ENCODE data around the gene TRIO.

Gene TRIO

DNA sequence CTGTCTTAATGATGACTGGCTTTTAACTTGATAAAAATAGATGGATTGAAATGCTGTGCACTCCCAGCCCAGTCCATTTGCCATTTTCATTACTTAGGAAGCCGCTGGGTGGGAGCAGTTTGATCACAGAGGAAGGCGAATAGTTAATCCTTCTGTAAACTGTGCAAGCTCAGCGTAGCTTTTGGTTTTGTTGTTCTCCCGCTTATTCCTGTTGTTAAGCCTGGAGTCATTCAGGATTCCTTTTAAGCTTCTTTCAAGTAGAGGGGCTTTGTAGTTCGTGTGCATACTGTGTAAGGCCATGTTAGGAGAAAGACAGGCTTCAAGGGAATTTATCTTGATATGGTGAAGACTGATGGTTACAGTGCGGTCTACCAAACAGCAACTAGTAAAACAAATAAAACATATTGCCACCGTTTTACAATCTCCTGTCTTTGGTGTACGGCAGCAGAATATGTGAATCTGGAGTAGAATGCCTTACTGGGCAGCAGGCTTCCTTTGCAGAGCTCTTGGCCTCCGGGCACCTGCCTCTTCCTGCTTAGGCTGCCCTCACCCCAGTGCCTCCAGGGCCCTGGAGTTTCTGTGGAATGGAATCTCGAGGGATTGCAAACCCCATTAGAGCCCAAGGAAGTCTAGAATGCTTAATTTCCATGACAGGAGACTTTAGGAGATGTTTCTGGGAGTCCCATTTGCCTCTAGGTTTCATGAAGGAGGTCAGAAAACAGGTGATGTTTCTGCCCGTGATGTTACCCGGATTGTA, 141.4 kb downstream of the TRIO start:
- in situ Hi-C loops (cut with HindIII; ENCODE audit: low pct_ligation_motif_present, low pct_unique_long_range_greater_than_20kb, low sequenced_read_pairs) = loop anchor here (25.0 kb wide), 1 partner anchor 297 kb away; no protein-coding TSS in a partner anchor
- no peak for DNase-seq

DNA sequence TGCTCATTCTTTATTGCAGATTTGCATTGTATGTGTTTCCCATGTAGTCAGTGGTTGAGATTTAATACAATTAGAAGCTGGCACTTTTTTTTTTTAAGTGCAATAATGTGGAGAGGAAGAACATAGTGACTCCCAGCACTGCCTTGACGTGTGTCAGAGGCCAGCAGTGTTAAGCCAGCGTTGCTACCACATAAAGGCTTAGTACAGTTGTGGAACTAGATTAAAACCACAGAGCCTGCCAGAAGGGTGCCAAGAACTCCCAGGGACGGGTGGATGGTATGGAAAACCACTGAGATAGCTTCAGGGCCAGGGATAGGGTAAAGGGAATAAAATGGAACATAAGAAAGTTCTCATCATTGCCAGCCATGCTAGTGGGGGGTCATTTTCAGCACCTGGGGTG, 142.9 kb downstream of the TRIO start:
- DNase-seq = no peak
- in situ Hi-C loops (cut with HindIII; ENCODE audit: low pct_ligation_motif_present, low pct_unique_long_range_greater_than_20kb, low sequenced_read_pairs) = loop anchor here (25.0 kb wide), 1 partner anchor 299 kb away; no protein-coding TSS in a partner anchor

DNA sequence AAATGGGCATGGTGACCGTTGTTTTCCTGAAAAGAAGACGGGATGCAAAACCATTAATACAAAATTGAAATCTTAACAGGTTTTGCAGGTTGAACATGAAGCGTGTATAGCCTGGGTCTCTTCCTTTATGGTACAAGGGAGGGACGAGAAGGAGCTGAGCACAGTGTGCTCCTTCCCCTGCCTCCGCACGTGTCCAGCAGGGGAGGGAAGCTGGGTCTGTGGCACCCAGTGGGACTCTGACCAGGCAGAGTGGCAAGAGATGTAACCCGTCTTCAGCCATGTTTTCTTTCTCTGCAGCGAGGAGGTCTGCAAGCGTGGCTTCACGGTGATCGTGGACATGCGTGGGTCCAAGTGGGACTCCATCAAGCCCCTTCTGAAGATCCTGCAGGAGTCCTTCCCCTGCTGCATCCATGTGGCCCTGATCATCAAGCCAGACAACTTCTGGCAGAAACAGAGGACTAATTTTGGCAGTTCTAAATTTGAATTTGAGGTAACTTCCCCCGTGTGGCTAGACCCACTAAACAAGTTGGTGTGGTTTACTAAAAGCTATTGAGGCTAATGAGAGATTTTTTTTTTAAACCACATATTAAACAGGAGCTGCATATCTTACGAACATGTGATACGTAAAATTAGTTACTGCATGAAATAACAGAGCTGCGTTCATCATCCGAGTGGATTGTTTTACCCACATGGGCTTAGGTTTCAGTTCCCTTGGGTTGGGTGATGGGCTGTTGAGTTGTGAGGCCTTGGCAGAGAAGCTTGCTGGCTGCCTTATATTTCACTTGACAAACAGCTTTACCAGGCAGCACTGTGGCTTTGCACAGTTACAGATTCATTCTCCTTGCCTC, 143.7 kb downstream of the TRIO start:
- in situ Hi-C loops (cut with HindIII; ENCODE audit: low pct_ligation_motif_present, low pct_unique_long_range_greater_than_20kb, low sequenced_read_pairs) = loop anchor here (25.0 kb wide), 1 partner anchor 299 kb away; no protein-coding TSS in a partner anchor
- no peak for DNase-seq

DNA sequence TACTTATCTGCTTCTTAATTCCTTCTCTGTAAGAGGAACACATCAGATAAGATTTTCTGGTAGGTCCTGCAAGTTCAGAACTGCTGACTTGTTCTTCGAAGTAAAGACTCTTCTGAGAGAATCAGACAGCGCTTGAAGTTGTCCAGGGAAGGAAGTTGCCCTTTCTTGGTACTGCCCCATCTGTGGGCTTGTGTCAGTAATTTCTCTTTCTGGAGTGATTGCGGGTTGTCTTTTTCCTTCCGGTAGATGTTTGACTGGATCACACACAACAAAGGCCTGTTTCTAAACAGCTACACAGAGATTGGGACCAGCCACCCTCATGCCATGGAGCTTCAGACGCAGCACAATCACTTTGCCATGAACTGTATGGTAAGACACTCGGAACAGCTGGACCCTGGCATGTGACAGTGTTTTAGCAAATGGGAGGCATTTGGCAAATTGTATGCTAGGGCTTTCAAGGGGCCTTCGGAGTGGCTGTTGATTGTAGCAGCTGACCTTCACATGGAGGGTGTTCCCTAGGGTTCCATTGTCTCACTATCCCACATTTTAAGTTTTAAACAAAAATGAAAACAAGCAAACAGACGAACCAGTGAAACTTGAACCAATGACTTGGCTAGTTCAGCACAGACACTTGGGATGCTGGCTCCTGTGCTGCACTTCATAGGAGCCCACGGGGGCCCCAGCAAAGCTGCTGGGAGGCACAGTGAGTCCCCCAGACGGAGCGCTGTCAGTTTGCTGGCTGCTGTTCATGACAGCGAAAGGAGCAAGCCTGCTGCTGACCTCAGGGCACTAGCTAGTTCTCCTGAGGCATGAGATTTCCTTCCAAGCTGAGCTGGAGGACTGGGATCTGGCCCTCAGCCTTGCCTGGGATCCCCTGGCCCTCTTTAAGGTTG, 149.9 kb downstream of the TRIO start:
- DNase-seq = no peak
- in situ Hi-C loops (cut with HindIII; ENCODE audit: low pct_ligation_motif_present, low pct_unique_long_range_greater_than_20kb, low sequenced_read_pairs) = loop anchor here (25.0 kb wide), 1 partner anchor 306 kb away; no protein-coding TSS in a partner anchor

DNA sequence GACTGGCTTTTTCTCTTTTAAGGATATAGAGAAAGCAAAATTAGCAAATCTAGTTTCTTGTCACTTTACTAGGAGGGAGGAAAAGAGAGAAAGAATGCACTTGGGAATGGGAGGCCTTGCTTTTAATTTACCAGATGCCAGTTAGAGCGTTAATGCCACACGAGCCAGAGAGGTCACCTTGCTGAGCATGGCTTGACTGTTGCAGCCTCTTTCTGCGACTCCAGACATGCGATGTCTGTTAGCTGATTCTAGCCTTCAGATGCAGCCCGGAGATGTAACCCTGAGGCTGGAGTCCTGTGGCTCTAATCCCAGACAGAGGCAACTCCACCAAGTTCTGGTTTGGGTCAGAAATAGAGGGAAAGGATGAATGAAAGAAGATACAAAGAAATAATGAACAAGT, 152.5 kb downstream of the TRIO start:
- no peak for DNase-seq
- in situ Hi-C loops (cut with HindIII; ENCODE audit: low pct_ligation_motif_present, low pct_unique_long_range_greater_than_20kb, low sequenced_read_pairs) = loop anchor here (25.0 kb wide), 1 partner anchor 308 kb away; no protein-coding TSS in a partner anchor

DNA sequence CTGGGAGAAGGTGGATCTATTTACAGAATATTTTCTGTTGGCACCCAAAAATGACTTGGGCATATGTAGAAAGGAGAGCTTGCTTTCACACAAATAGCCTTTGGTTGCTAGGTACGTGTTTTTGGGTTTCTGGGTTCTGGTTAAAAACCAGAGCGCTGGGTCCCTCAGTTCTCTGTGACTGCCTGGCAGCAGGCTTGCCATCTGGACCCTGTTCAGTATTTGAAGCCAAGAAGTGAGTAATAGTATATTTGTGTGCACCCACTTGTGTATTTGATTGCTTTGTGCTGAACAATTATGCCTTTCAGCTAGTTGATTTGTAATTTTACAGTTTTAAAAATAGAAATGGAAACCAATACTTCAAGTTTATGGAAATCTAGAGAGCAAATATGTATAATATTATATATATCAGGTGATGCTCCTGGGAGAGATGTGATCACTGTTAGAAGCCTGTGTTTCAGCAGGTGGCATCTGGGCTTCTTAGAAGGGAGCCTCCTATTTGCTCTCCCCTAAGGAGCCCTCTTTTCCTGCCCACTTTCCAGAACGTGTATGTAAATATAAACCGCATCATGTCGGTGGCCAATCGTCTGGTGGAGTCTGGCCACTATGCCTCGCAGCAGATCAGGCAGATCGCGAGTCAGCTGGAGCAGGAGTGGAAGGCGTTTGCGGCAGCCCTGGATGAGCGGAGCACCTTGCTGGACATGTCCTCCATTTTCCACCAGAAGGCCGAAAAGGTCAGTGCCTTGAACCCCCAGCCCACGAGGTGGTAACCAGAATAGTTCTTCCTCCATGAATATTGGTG, 153.6 kb downstream of the TRIO start:
- DNase-seq = no peak

DNA sequence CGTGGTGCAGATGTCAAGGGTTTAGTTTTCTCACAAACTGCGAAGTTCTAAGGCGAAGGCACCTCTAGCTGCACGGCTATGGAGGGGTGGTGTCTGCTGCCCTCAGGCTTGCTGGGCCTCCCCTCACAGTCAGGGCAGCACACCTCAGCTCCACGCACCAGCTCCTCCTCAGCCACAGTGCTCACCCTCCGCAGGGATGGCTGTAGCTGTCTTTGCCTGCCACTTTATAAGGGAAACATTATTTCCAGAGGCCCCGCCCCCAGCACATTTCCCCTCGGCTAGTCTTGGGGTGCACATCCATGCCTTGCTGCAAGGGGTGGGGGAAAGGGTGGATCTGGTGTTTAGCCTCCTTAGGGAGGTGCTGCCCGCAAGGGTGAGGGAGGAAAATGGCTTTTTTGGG, 154.6 kb downstream of the TRIO start:
- DNase-seq = no peak
- in situ Hi-C loops (cut with HindIII; ENCODE audit: low pct_ligation_motif_present, low pct_unique_long_range_greater_than_20kb, low sequenced_read_pairs) = loop anchor here (25.0 kb wide), 1 partner anchor 310 kb away; no protein-coding TSS in a partner anchor

More for the DNA sequence above, 153.6 kb downstream of the TRIO start:
- in situ Hi-C loops (cut with HindIII; ENCODE audit: low pct_ligation_motif_present, low pct_unique_long_range_greater_than_20kb, low sequenced_read_pairs) = loop anchor here (25.0 kb wide), 1 partner anchor 309 kb away; no protein-coding TSS in a partner anchor

DNA sequence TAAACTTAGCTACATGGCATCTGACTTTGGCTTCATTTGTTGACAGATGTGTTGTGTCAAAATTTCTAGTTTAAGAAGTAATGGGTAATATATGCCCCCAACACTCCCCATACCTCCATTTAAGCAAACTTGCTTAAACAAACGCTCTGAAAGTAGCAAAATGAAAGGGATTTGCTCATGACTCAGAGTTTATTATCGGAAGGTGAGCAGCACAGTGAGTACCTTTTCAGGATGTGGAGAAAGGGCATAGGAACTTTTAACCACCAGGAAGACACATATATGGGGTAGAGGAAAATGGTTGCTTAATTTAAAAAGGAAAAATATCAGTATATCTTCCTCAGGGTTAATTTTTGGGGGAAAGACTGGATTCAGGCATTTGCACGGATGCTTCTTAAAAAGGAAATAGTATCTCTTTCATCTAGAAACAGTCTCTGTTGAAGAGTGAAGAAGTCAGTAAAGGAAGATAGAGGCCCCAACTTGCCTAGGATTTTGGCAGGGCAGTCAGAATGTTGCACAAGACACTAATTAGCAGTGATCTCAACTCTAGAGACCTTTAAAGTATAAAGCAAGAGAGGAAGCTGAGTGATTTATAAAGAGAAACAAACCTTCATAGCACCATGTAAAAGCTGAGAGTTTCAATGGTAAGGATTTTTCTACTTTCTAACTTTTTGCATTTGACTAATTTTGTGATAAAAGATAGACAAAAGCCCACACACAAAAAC, 155.1 kb downstream of the TRIO start:
- DNase-seq = no peak
- in situ Hi-C loops (cut with HindIII; ENCODE audit: low pct_ligation_motif_present, low pct_unique_long_range_greater_than_20kb, low sequenced_read_pairs) = loop anchor here (25.0 kb wide), 1 partner anchor 311 kb away; no protein-coding TSS in a partner anchor

DNA sequence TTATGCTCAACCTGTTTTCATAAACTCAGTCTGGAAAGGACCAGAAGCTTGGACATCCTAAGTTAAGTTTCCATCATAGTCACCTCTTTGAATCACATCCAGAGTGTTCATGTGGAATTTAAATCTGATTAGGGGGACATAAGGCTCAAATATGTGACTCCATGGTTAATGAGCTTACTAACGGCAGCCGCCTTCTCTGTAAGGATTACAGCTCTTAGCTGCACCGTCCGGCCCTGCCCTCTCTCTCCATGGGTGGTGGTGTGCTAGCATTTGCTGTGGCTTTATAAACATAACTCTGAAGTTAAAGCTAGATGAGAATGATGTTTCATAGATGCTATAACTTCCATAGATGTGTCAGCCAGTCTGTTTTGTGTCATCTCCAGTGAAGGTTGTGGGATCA, 156.5 kb downstream of the TRIO start:
- in situ Hi-C loops (cut with HindIII; ENCODE audit: low pct_ligation_motif_present, low pct_unique_long_range_greater_than_20kb, low sequenced_read_pairs) = loop anchor here (25.0 kb wide), 1 partner anchor 312 kb away; no protein-coding TSS in a partner anchor
- DNase-seq = no peak

DNA sequence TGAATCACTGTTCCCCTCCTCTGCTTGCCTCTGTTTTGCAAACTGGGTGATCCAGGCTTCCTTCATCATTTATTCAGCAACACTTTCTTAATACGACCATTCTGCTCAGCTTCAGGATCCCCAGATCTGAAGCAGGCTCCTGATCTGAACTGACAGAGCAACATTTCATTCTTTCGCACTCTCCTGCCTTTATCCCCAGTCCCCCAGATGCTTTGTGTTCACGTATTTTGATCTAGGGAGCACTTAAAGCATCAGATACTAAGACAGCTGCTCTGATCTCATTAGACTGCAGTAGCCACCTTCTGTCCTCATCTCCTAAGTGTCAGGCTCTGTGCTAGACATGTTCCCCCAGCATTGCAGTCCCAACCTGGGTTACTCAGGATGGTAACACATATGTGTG, 158.0 kb downstream of the TRIO start:
- no peak for DNase-seq
- in situ Hi-C loops (cut with HindIII; ENCODE audit: low pct_ligation_motif_present, low pct_unique_long_range_greater_than_20kb, low sequenced_read_pairs) = no loop called here

DNA sequence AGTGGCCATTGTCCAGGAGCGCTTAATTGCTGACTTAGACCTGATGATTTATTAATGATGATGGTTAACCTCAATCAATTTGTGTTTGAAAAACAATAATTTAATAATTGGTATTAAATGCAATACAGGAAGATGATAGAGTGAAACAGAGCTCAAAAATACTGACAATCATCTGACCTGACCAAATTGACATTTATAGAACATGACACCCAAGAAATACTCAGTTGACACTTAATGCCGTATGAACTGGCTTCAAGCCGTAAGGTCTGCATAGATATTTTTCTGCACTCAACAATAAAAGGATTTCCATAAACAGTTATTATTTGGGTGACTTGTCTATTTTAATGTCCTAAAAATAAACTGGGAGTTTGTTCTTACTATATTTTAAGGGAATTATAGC, 159.2 kb downstream of the TRIO start:
- DNase-seq = no peak
- in situ Hi-C loops (cut with HindIII; ENCODE audit: low pct_ligation_motif_present, low pct_unique_long_range_greater_than_20kb, low sequenced_read_pairs) = no loop called here

DNA sequence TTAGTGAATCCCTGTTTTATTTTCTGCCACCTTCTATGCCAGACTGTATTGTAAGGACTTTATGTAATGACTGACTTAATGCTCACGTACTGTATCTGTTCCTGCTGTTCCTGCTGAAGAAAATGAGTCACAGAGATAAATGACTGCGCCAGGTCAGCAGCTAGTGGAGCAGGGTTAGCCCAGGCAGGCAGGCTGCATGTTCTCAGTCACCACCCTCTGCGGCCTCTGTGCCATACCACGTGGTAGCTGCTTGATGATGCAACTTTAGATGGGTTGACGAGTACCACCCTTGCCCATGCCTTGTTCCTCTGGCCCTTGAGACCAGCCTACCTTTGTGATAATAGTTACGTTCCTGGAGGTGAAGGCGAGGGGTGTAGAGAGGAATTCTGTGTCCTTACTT, 161.9 kb downstream of the TRIO start:
- in situ Hi-C loops (cut with HindIII; ENCODE audit: low pct_ligation_motif_present, low pct_unique_long_range_greater_than_20kb, low sequenced_read_pairs) = no loop called here
- peak; percentile 88 for DNase-seq

DNA sequence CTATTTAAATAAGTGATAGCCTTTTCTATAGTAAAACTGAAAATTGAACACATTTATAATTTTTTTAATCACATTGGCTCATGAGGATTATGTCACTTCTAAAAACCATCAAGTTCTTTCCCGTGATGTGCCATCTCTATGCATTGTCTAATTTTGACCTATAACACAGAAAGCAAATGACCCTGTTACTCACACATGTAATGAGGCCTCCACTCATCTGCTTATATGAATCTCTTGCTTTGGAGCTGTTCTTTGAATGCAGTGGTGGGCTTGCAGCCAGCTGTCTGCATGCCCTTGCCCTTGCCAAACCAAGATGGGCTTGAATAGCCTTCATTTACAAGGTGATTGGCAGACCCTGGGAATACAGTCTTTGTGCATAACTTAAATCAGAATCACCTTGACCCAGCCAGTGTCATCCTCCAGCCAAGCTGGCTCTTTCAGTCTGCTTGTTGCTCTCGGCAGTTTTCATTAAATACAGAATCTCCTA, 163.2 kb downstream of the TRIO start:
- in situ Hi-C loops (cut with HindIII; ENCODE audit: low pct_ligation_motif_present, low pct_unique_long_range_greater_than_20kb, low sequenced_read_pairs) = no loop called here
- no peak for DNase-seq

DNA sequence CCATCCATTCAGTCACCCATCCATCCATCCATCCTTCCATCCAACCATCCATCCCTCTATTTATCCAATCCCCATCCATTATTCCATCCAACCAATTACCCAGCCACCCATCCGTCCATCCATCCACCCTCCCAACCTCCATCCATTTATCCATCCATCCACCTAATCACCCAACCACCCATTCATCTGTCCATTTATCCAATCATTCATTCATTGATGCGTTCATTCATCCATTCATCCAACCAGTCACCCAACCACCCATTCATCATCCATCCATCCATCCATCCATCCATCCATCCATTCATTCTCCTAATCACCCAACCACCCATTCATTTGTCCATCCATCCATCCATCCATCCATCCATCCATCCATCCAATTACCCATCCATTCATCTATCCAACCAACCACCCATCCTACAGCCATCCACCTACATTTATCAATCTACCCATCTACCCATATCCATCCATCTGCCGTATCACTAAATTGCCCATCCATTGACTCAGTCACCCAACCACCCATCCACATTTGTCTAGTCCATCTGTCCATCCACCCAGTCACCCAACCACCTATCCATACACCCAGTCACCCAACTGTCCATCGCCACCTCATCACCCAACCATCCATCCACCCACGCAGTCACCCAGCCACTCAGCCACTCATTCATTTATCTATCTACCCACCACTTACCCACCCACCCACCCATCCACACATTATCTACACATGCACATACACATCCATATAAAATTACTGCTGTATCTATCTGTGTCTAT, 165.4 kb downstream of the TRIO start:
- no peak for DNase-seq
- in situ Hi-C loops (cut with HindIII; ENCODE audit: low pct_ligation_motif_present, low pct_unique_long_range_greater_than_20kb, low sequenced_read_pairs) = no loop called here

DNA sequence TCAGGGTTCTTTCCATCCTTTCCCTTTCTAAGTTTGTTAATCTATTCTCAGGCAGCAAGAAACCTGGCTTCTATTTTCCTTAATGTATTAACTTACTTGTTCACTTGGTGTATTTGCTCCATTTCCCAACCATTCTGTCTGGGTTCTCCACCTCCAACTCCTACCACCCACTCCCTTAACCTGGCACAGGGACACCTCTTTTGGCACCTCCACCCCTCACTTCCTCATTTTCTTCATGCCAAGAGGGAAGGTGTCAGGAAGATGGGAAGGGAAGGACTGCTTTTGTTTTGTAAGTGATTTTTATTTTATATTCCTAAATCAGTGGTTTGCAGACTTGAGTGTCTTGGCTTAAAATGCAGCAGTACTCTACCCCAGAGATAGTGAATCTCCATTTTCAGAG, 166.1 kb downstream of the TRIO start:
- DNase-seq = no peak
- in situ Hi-C loops (cut with HindIII; ENCODE audit: low pct_ligation_motif_present, low pct_unique_long_range_greater_than_20kb, low sequenced_read_pairs) = no loop called here

DNA sequence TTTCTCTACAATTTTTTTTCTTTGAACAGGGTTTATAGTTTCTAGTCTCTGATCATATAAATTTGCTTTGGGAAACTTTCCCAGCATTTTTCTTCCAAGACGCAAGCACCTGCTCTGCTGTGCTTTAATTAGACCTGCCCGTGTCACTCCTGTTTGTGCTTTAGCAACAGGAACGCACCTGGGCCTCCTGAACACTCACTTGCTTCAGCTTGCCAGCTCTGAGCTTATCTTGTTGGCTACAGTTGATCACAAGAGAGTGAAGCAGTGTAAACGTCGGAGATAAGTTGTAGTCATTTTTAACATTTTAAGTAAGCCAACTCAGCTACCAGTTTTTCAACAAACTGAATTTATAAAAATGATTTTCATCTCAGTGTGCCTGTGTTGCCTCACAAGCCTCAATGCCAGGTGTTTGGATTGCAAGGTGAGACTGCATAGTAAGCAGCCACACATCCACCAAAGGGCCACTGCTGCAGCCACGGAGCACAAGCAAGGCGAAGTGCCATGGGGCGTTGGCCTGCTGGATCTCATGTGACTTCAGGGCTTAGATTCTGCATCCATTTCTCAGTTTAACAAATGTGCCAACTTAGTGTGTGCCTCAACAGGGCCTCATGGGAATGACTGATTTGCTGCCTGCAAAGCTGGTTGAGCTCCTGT, 166.9 kb downstream of the TRIO start:
- no peak for DNase-seq
- in situ Hi-C loops (cut with HindIII; ENCODE audit: low pct_ligation_motif_present, low pct_unique_long_range_greater_than_20kb, low sequenced_read_pairs) = no loop called here
